HCT116 (cell line): ENCODE measurements around the gene ADPRHL1. TPM values are rescaled to one million over a fixed set of nuclear protein-coding genes. Genes with fewer than 3 reads are reported as not detected.

ENCODE experiments used
- ATAC-seq: fragments of 200-7000 bp; cut with Tn5 transposase; 2 replicates; pipeline ENCODE4 v1.9.1; 2020; ENCODE audit warnings: mild to moderate bottlenecking, moderate library complexity
- BruUV-seq: library from RNA; stranded (reverse); fragments of 400-500 nt; replicated peaks from 2 replicates; lab custom pipeline; 2021; lab: Mats Ljungman, UMichigan
- CTCF ChIA-PET: fragments of 300-600 bp; sonication (Branson Sonifier 250); formaldehyde crosslinking; loops from one replicate; lab custom pipeline; 2021; ENCODE audit warnings: antibody characterized with exemption; lab: Charles Lee
- POLR2A ChIA-PET: fragments of 300-600, 350-600 bp; sonication (Branson Sonifier 250); formaldehyde crosslinking; loops from one replicate; lab custom pipeline; 2021; ENCODE audit warnings: antibody characterized with exemption; lab: Charles Lee
- RAD21 ChIA-PET, 2 experiments: fragments of 300-600 bp; sonication (Branson Sonifier 250); formaldehyde crosslinking; loops; one replicate each; lab custom pipeline; 2023; ENCODE audit warnings: low total read pairs in 2 of 2; ENCODE audit not compliant: uncharacterized antibody in 2 of 2, unreplicated experiment in 2 of 2, low non-redundant PET in 1 of 2; lab: Charles Lee
- DNase-seq: peaks from one replicate; pipeline ENCODE4 v3.0.0-alpha.2; 2010; ENCODE audit warnings: low read depth, low spot score
- H2AFZ ChIP-seq: fragments of 200-600 bp; shearing (Covaris generic), sonication (generic); 2 replicates; pipeline ENCODE4 v1.6.1; 2017; ENCODE audit warnings: low read depth, mixed run types, mixed read lengths, antibody characterized with exemption, low read length; ENCODE audit not compliant: poor library complexity, severe bottlenecking
- H3K27ac ChIP-seq: 2 replicates; pipeline ENCODE4 v1.5.1; 2012; ENCODE audit warnings: low read depth, low read length
- H3K27me3 ChIP-seq: fragments of 200-600 bp; sonication (generic); 2 replicates; pipeline ENCODE4 v1.6.1; 2016; ENCODE audit warnings: mixed run types, low read length, mixed read lengths; ENCODE audit not compliant: insufficient read depth
- H3K36me3 ChIP-seq, 2 experiments: fragments of 200-500 bp in 1 of 2; fragments of 200-600 bp in 1 of 2; sonication (Bioruptor generic) in 1 of 2; sonication (generic) in 1 of 2; 2 replicates each; pipeline versions ENCODE4 v1.5.1 to v1.6.1; 2014 to 2016; ENCODE audit warnings: low read length in 2 of 2, inconsistent platforms in 1 of 2, mixed read lengths in 1 of 2, mixed run types in 1 of 2; ENCODE audit not compliant: insufficient read depth in 2 of 2, control insufficient read depth in 1 of 2
- H3K4me1 ChIP-seq, 2 experiments: fragments of 200-600 bp in 1 of 2; sonication (generic) in 1 of 2; 2 replicates each; pipeline versions ENCODE4 v1.5.1 to v1.6.1; 2012 to 2017; ENCODE audit warnings: low read length in 2 of 2, inconsistent platforms in 1 of 2, mild to moderate bottlenecking in 1 of 2, mixed read lengths in 1 of 2, mixed run types in 1 of 2, moderate library complexity in 1 of 2; ENCODE audit not compliant: insufficient read depth in 2 of 2, control insufficient read depth in 1 of 2
- H3K4me2 ChIP-seq: fragments of 200-600 bp; sonication (generic); 2 replicates; pipeline ENCODE4 v1.6.1; 2017; ENCODE audit warnings: mixed run types, low read length, mixed read lengths
- H3K4me3 ChIP-seq, 2 experiments: fragments of 200-600 bp in 1 of 2; sonication (generic) in 1 of 2; replicated peaks in 1 of 2; 2 replicates each; pipeline ENCODE4 v1.5.1; 2011 to 2016; ENCODE audit warnings: low read length in 2 of 2, control low read depth in 1 of 2, low read depth in 1 of 2, mild to moderate bottlenecking in 1 of 2, mixed read lengths in 1 of 2, mixed run types in 1 of 2
- H3K79me2 ChIP-seq: fragments of 200-600 bp; sonication (generic); 2 replicates; pipeline ENCODE4 v1.6.1; 2017; ENCODE audit warnings: mild to moderate bottlenecking, mixed run types, low read length, moderate library complexity, mixed read lengths; ENCODE audit not compliant: insufficient read depth
- H3K9ac ChIP-seq: fragments of 200-600 bp; sonication (generic); 2 replicates; pipeline ENCODE4 v1.6.1; 2016; ENCODE audit warnings: low read length, mixed read lengths
- H3K9me2 ChIP-seq: fragments of 200-600 bp; sonication (generic), shearing (Covaris generic); 2 replicates; pipeline ENCODE4 v1.6.1; 2017; ENCODE audit warnings: mixed run types, mild to moderate bottlenecking, moderate library complexity; ENCODE audit not compliant: insufficient read depth
- H3K9me3 ChIP-seq, 2 experiments: fragments of 200-500 bp in 1 of 2; fragments of 200-600 bp in 1 of 2; sonication (Bioruptor generic) in 1 of 2; sonication (generic) in 1 of 2; 2 replicates each; pipeline ENCODE4 v1.6.1; 2014 to 2017; ENCODE audit warnings: low read length in 2 of 2, mixed read lengths in 2 of 2, inconsistent platforms in 1 of 2, low read depth in 1 of 2, mild to moderate bottlenecking in 1 of 2, mixed run types in 1 of 2, moderate library complexity in 1 of 2; ENCODE audit not compliant: control insufficient read depth in 1 of 2, insufficient read depth in 1 of 2
- H4K20me1 ChIP-seq: fragments of 200-600 bp; sonication (generic), shearing (Covaris generic); 2 replicates; pipeline ENCODE4 v1.6.1; 2017; ENCODE audit warnings: mixed run types, mild to moderate bottlenecking, moderate library complexity; ENCODE audit not compliant: insufficient read depth
- CEBPB ChIP-seq: IDR thresholded peaks from 2 replicates; pipeline ENCODE4 v1.6.1; 2012; ENCODE audit warnings: low read depth
- ELF1 ChIP-seq: IDR thresholded peaks from 2 replicates; pipeline ENCODE4 v1.6.1; 2012; ENCODE audit warnings: low read depth, borderline replicate concordance
- REST ChIP-seq: IDR thresholded peaks from 2 replicates; pipeline ENCODE4 v1.6.1; 2012; ENCODE audit warnings: low read depth
- SIN3A ChIP-seq: IDR thresholded peaks from 2 replicates; pipeline ENCODE4 v1.6.1; 2012; ENCODE audit warnings: low read depth
- SP1 ChIP-seq: IDR thresholded peaks from 2 replicates; pipeline ENCODE4 v1.6.1; 2012; ENCODE audit warnings: low read depth
- intact Hi-C: fragments of 100-400 bp; cut with micrococcal nuclease; formaldehyde crosslinking; loops from 2 replicates; pipeline ENCODE4 v1.10.0; 2022
- total RNA-seq: library from RNA; stranded (reverse); gene quantifications from one replicate; pipeline ENCODE4 v1.2.1, GENCODE V29; 2021; ENCODE audit not compliant: unreplicated experiment

ADPRHL1 gene
- total RNA-seq, 1 experiment from 2014 or later: 12.6 TPM

GRCh38 chr13:113460599-113460998, 7.3 kb upstream of the ADPRHL1 start:
- intact Hi-C loops: no loop called here
- H3K4me1 ChIP-seq: no peaks in the 10 kb centered on the region
- H3K4me2 ChIP-seq: no peak overlapping the region
- H3K27ac ChIP-seq: no peak overlapping the region
- BruUV-seq: no TSS peak
- CTCF ChIA-PET: no interaction called here
- RAD21 ChIA-PET: no interaction called here
- POLR2A ChIA-PET: no interaction called here
- no peak overlapping the region for H3K4me3 ChIP-seq
- H3K9ac ChIP-seq: no peak overlapping the region
- H3K27me3 ChIP-seq: no peaks in the 10 kb centered on the region
- H3K9me2 ChIP-seq: no peaks in the 10 kb centered on the region
- H2AFZ ChIP-seq: no peak overlapping the region
- H3K9me3 ChIP-seq: no peaks in the 10 kb centered on the region
- H3K36me3 ChIP-seq: peaks cover 21 to 27% of the 10 kb centered on the region in 2 experiments; a peak in 3 of 4 replicates
- TF ChIP-seq SP1 (no peak), ELF1 (no peak), CEBPB (no peak), REST (no peak)
- no peaks in the 10 kb centered on the region for H3K79me2 ChIP-seq
- no peak for ATAC-seq
- no peak for DNase-seq
- no peaks in the 10 kb centered on the region for H4K20me1 ChIP-seq

GRCh38 chr13:113460064-113460555, 6.8 kb upstream of the ADPRHL1 start:
- no TSS peak for BruUV-seq
- no peak overlapping the region for H2AFZ ChIP-seq
- no peaks in the 10 kb centered on the region for H3K79me2 ChIP-seq
- peaks cover 21 to 27% of the 10 kb centered on the region in 2 experiments; a peak in 3 of 4 replicates for H3K36me3 ChIP-seq
- no peak overlapping the region for H3K27ac ChIP-seq
- H3K9me2 ChIP-seq: no peaks in the 10 kb centered on the region
- no peaks in the 10 kb centered on the region for H3K9me3 ChIP-seq
- ATAC-seq (no peak), DNase-seq (no peak)
- H3K4me2 ChIP-seq: no peak overlapping the region
- intact Hi-C loops: no loop called here
- no peak overlapping the region for H3K4me3 ChIP-seq
- no peak overlapping the region for H3K9ac ChIP-seq
- H3K27me3 ChIP-seq: no peaks in the 10 kb centered on the region
- H3K4me1 ChIP-seq: no peaks in the 10 kb centered on the region
- CTCF ChIA-PET: no interaction called here
- RAD21 ChIA-PET: no interaction called here
- no peak for TF ChIP-seq SIN3A
- no peak for TF ChIP-seq REST
- no peaks in the 10 kb centered on the region for H4K20me1 ChIP-seq
- POLR2A ChIA-PET: no interaction called here
